OCI-LY3 (cell line): ENCODE data around the gene UNC5B.

Experiments
- EZH2phosphoT487 ChIP-seq: fragments of 200-600 bp; shearing (Covaris generic); IDR thresholded peaks from 2 replicates; pipeline ENCODE4 v1.6.1; 2018; ENCODE audit warnings: antibody characterized with exemption, mixed run types, low read depth
- TF ChIP-seq, protein P1 (sequence below): fragments of 200-600, 300-600 bp; sonication (generic); IDR thresholded peaks from 2 replicates; pipeline ENCODE4 v1.5.1; 2014; ENCODE audit warnings: antibody characterized with exemption, low read length, low read depth

DNA sequence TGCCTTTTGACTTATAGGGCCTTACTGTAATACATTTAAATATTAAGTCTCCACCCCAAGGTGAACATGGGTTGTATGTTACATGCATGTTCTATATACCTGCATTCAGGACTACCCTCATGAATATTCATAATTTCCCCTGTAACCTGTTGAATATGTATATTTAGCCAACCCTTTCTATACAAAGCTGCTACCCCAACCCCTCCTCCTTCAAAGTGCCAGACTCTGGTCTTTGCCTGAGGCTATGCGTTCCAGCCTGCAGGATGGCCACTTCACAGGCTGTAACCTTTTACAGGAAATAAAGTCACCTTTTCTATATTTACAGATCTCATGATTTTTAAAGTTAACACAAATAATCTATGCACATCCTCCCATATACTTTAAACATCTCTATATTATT, 10.1 kb upstream of the UNC5B start:
- TF ChIP-seq, protein P1, sequence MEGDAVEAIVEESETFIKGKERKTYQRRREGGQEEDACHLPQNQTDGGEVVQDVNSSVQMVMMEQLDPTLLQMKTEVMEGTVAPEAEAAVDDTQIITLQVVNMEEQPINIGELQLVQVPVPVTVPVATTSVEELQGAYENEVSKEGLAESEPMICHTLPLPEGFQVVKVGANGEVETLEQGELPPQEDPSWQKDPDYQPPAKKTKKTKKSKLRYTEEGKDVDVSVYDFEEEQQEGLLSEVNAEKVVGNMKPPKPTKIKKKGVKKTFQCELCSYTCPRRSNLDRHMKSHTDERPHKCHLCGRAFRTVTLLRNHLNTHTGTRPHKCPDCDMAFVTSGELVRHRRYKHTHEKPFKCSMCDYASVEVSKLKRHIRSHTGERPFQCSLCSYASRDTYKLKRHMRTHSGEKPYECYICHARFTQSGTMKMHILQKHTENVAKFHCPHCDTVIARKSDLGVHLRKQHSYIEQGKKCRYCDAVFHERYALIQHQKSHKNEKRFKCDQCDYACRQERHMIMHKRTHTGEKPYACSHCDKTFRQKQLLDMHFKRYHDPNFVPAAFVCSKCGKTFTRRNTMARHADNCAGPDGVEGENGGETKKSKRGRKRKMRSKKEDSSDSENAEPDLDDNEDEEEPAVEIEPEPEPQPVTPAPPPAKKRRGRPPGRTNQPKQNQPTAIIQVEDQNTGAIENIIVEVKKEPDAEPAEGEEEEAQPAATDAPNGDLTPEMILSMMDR: no peak
- no peak for TF ChIP-seq EZH2phosphoT487
